C1 segment of cervical spinal cord (tissue), 14 donors: ENCODE measurements around the gene CACNG4.

Source experiments
- DNase-seq, 14 donors: peaks; one replicate each; lab custom pipeline; 2025; lab: John Stamatoyannopoulos, UW

CACNG4 gene

GRCh38 chr17:66944351-66945146 lies 20.0 kb upstream of the CACNG4 start:
- no peak for DNase-seq

- no peak for DNase-seq
Observed at GRCh38 chr17:66945147-66945835, 19.2 kb upstream of the CACNG4 start.

- DNase-seq: no peak
Observed at GRCh38 chr17:66946251-66946650, 18.3 kb upstream of the CACNG4 start.

- no peak for DNase-seq
Observed at GRCh38 chr17:66947311-66947710, 17.2 kb upstream of the CACNG4 start.

DNA sequence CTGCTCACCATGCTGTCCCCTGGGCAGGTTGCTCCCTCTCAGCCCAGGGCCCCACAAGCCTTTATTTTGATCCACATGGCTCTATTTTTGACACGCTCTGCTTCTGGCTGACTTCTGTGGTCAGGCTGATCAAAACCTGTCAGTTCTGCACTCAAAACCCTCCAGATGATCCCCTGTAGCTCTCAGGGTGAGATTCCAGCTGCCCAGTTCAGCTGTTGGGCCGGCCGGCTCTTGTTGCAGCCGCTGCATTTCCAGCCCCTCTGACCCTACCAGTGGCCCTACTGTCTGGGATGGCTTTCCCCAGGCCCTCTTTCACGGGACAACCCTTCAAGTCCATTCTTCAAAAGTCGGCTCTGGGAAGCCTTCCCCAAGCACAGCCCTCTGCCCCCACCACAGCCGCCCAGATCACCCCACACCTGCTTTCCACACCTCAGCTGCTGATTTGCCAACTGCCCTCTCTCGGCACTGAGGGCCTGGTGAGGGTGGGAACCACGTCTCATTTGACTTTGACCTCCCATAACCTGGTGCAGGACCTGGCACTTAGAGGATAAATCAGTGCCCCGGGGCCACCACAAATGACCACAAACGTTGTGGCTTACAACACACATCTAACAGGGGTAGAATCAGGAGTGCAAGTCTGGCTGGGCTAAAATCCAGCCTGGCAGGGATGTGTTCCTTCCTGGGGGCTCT lies 16.3 kb upstream of the CACNG4 start:
- no peak for DNase-seq

GRCh38 chr17:66949501-66949900 lies 15.0 kb upstream of the CACNG4 start:
- no peak for DNase-seq

GRCh38 chr17:66950325-66950724 lies 14.2 kb upstream of the CACNG4 start:
- DNase-seq: no peak

DNA sequence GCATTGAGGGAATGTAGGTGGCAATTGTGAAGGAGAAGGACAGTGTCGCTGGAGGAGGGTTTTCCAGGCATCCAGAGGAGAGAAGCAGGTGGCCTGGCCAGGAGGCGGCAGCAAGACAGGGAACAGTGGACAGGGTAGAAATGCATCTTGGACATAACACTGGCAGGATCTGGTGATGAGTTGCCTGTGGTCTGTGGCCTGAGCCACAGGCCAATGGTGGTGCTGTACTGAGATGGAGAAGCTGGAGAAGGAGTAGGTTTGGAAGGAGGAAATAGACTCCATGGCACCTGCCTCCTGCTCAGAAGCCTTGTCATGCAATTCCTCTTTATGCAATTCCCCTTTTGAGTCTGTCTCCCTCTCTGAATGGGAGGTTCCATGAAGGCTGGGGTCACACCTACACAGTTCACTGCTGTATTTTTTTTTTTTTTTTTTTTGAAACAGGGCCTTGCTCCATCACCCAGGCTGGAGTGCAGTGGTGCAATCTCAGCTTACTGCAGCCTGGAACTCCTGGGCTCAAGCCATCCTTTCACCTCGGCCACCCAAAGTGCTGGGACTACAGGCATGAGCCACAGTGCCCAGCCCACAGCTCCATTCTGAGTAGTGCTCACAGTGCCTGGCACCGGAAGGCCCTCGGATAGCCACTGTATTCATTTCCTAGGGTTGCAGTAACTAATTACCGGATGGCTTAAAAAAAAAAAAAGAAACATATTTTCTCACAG lies 13.5 kb upstream of the CACNG4 start:
- DNase-seq: no peak

GRCh38 chr17:66951605-66951953 lies 12.9 kb upstream of the CACNG4 start:
- no peak for DNase-seq

DNA sequence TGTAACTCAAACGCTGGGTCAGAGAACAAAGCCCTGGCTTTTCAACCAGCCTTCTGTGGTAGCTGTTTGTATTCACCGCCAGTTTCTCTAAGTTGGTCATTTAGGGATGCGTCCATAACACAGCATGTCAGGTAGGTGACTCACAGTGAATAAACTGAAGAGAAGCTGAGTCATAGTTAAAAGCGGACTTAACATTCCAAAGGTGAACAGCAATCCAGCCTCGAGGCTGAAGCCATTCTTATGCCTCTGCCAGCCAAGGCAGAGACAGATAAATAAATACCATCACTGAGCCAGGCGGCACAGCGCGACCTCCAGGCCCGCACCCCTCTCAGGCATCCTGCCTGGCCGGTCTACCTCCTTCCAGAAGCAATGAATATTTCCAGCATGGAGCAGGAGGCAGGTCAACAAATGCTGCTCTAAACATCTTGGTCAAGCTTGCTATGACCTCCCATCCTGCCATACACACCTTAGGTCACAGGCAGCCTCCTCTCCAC lies 12.4 kb upstream of the CACNG4 start:
- DNase-seq: no peak

GRCh38 chr17:66952681-66953629 lies 11.6 kb upstream of the CACNG4 start:
- DNase-seq: no peak

DNA sequence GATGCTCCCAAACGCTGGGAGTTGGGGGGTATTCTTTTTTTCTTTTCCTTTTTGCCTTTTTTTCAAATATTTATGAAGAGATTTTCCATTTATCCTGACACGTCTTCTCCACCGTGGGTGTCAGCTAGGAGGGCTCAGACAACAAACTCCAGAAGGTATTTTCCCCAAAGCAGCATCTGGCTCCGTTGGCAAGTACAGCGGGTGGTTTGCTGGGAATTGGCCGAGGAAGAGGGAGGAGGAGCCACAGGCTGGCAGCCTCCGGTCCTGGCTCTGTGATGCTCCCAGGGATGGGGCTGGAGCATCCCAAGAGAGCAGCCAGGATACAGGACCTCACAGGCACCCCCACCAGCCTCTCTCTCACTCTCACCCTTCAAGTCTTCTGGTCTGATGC lies 10.9 kb upstream of the CACNG4 start:
- DNase-seq: peak in 5 of 14 donors; percentile 11 to 48 (median 32)

DNA sequence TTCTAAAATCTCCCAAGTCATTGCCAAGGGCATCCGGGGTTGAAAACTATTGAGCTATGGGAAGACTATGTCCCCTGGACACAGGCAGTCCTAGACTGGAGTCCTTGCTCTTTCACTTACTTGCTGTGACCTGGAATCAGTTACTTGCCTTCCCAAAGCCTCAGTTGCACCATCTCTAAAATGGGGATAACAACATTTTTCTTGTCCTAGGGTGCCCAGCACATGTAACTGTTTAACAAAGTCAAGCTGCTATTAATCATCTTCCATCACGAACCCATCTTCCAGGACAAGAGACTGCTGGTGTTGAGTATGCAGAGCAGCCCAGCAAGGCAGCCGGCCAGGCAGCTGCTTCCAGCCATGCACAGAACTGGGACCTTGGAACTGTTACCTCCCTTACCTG lies 9.9 kb upstream of the CACNG4 start:
- DNase-seq: no peak

- no peak for DNase-seq
Observed at GRCh38 chr17:66955821-66956220, 8.7 kb upstream of the CACNG4 start.

- no peak for DNase-seq
Observed at GRCh38 chr17:66956941-66957340, 7.6 kb upstream of the CACNG4 start.

- DNase-seq: no peak
Observed at GRCh38 chr17:66957343-66957742, 7.2 kb upstream of the CACNG4 start.

DNA sequence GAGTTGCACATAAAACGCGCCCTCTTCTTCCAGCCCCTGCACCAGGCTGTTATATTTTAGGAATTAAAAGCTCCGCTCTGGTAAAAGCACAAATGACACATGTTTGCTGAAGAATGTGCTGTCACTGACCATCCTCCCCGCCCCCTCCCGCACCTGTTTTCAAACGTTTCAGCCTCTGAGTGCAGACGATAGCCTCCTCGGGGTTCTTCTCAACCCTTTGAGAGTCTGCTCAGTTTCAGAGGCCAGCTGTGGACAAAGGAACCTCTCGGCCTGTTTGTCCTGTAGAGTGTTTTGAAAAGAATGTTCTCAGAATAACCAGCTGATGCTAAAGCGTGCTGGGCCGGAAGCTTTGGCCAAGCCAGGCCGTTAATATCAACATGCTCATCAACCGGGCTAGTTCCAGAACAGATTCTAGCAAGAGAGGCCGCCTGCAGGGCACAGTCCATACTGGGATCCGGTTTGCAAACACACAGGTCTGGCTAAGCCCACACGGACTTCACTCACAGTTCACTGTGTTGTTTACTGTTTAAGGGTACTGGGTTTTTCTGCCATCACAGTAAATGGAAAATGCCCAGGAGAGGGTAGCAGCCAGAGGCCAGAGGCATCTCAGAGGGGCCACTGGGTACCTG lies 6.4 kb upstream of the CACNG4 start:
- no peak for DNase-seq

- peak in 1 of 14 donors; percentile 1 for DNase-seq
Observed at GRCh38 chr17:66959641-66960375, 4.7 kb upstream of the CACNG4 start.

- no peak for DNase-seq
Observed at GRCh38 chr17:66960613-66961012, 3.9 kb upstream of the CACNG4 start.

GRCh38 chr17:66963521-66963908 lies 992 bp upstream of the CACNG4 start:
- no peak for DNase-seq
